Stimulated activated CD4-positive, alpha-beta T cell treated with anti-CD3 and anti-CD28 coated beads, TNF-alpha, amount 100 ng/mL, for 1 hour (primary cell): ENCODE data around the gene ETS1.

Source experiments
- DNase-seq, 3 donors: peaks; one replicate each; pipeline ENCODE4 v3.0.0-alpha.2; 2020; ENCODE audit warnings: low read depth in 3 of 3, low spot score in 1 of 3

Gene ETS1

DNA sequence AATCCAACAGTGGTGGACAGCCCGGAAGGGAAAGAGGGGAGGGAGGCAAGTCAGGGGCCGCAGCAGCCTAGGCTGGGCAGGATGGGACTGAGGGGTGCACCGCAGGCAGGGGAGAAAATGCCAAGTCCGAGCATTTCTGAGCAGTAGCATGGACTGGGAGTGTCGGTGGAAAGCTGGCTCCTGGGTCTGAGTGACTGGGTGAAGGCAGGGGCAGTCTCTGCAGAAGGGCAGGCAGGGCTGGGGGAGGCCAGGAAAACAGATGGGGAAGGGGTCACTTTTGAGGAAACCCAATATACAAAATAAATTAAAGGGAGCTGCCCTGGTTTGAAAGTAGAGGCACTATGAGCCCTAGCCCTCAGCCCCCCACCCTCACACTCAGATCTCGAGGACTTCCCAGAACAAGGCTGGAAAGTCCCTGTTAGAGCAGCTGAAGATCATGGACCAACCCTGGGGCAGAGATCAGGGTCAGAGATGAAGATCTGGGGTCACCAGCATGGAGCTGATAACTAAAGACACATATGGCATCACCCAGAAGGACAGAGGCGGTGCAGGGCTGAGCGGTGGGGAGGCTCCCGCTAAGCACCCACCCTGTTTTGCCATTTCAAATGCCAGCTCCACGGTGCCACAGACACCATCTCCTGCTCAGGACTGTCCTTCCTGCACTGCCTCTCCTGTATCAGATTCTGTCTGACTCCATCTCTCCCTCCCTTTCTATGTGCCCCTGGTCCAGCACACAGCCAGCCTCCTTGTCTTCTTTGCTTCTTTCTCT is 32.4 kb upstream of the ETS1 start:
- no peak for DNase-seq

DNA sequence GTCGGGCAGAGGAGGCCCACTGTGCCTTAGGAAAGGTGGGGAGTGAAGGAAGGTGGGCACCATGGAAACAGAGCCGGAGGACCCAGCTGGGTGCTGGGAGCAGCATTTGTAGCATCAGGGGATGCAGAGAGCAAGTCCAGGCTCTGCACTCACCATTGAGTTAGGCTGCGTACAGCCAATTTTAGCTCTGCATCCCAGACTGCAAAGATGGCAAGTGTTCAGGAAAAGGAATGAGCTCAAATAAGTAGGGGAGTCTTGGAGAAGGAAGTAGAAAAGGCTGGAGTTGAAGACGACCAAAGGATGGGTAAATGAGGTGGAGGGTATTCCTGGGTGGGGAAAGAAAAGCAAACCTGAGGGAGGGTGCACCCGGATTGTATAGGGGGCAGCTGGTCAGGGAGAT is 31.6 kb upstream of the ETS1 start:
- DNase-seq, result no peak

DNA sequence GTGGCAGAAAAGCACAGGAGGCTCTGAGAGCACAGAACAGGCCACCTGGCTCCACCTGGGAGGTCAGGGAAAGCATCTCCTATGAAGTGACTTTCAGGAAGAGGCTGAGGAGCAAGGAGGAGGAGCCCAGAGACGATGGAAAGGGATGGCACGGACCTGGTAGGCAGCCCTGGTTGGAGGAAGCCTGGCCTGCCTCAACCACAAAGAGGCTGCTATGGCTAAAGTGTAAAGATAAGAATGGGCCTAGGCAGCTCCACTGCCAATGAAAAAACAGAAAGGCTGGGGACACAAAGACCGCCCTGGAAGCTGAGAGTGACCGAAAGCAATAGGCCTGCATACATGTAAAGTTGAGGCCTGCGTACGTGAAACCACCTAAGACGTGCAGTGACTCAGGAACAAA is 31.2 kb upstream of the ETS1 start:
- no peak for DNase-seq

GRCh38 chr11:128616161-128616560 is 28.8 kb upstream of the ETS1 start:
- no peak for DNase-seq

- DNase-seq, result no peak
Observed at GRCh38 chr11:128615612-128616011, 28.3 kb upstream of the ETS1 start.

GRCh38 chr11:128615076-128615475 is 27.7 kb upstream of the ETS1 start:
- no peak for DNase-seq

GRCh38 chr11:128614026-128614425 is 26.7 kb upstream of the ETS1 start:
- no peak for DNase-seq

DNA sequence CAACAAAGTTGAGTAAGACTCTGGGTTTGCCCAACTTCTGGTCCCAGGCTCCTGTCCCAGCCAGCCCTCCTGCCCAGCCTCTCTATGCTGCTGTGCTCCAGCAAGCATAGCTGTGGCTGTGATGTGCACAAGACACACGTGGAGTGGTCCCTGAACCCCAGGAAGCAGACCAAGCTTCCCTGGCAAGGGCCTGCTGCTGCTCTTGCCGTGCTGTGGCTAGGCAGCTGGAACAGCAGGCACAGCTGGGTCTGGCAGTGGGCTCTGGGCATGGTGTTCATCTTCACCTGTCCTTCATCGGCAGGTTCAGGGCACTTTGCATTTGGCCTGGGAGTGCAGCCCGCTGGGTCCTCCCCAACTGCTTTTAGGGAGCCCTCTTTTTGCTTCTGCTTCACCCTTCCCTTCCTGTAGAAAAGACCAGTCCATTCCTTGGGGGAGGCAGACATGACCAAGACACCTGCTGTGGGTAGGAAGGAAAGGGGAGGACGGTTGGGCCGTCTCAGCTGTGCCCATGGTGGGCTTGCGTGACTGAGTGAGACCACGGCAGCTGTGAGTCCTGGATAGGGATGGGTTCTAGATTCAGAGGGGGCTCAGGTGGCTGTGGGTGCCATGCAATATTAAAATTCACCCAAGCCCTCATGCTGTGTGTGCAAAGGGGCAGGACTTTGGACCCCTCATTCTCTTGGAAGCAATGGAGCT is 26.1 kb upstream of the ETS1 start:
- no peak for DNase-seq

DNA sequence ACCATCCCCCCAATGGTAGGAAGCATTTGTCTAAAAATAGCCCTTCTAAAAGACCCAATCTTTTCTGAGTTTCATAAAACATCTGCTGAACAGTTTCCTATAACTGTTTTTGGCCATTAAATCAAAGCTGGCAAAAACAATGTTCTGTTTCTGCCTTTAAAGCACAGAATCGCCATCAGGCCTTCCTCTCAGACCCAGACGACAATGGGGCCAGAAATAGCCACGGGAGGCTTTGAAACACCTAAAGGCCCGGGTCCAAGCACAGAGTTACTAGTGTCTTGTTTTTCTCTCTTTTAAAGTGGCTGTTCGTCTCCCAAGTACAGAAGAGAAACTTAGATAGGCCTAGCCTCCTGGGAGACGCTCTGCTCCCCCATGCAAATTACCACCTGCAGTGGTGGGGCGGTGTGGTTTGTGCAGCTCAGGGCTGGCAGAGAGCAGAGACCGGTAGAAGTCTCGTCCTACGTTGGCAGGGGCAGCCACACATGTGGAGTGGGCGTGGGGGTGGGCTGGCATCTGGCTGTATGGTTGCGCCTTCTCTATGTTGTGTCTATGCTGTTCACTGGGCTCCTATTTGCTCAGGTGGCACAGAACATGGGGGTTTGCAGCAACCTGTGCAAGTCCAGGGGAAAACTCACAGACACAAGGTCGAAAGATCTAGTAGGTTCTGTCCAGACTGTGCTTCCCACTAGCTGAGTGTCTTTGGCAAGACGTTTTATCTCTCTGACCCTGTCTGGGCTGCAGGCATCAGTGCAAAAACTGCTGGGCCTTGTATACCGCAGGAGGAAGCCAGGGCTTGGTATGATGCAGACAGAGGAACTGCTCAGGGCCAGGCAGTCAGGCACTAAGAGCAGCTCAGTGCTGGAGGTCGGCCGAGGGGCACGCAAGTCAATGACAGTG is 23.6 kb upstream of the ETS1 start:
- DNase-seq, result peak in 2 of 3 donors; percentile 36 to 37

GRCh38 chr11:128609785-128610184 is 22.4 kb upstream of the ETS1 start:
- no peak for DNase-seq

DNA sequence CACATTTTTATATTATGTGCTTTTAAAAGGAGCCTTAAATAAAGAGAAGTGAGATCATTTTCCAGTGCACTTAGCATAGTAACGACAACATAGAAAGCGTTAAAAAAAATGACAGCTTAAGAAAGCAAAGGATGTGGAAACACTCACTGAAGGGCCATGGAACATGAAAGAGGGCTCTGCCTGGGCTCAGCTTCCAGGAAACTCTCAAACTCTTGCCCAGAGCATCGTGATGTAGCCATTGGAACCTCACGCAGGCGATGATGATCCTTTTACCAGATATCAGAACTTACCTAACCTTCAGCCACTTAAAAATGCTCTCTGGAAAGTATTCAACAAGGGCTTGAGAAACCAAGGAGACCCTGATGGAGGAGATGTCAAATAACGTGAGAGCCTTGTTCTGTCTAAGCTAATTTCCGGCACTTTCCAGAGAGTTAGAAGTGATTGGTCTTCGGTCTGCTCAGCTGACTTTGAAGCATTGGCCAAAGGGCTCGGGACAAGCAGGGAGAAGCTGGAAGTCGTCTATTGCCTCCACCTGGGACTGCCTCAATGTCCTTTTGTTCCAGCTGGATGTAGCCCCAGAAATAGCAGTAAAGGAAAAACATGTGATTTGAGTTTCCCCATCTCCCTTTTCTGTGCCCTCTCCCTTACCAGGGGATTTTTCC is 21.5 kb upstream of the ETS1 start:
- DNase-seq, result no peak

GRCh38 chr11:128607819-128608218 is 20.5 kb upstream of the ETS1 start:
- DNase-seq, result no peak

DNA sequence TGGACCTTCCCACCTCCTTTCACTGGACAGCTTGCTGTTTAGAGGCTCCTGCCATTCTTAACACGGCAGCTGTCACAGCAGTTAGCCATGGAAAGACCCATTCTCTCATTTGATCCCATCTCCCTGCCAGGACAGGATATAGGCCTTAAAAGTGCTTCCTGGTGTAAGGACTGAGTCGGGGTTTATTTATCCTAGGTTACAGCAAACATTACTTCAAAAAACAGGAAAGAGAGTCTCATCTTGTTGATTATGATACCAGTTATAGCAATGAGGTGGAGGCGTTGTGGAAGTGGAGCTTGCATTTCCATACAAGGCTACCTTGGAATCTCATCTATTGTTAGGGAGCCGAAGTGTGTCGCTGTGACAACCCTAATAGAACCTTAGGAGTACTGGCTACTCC is 17.4 kb upstream of the ETS1 start:
- DNase-seq, result no peak

GRCh38 chr11:128603752-128604414 is 16.5 kb upstream of the ETS1 start:
- DNase-seq, result no peak

GRCh38 chr11:128603003-128603696 is 15.8 kb upstream of the ETS1 start:
- no peak for DNase-seq

DNA sequence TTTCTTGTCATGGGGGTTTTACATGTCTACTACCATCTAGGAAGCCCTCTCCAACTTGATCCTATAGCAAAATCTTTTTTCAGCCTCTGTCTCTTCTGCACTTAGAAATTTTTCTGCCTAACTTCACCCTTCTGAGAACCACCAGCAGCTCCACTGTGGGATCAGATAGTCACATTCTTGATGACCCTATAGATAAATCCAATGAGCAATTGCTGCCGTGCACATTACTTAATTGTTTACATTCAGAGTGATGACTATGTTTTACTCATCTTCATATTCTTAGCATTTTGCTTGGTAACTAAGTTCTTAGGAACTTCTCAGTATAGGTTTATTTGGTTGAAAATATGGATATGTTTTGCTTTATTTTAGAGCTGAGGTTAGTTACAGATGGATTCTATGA is 12.4 kb upstream of the ETS1 start:
- no peak for DNase-seq

DNA sequence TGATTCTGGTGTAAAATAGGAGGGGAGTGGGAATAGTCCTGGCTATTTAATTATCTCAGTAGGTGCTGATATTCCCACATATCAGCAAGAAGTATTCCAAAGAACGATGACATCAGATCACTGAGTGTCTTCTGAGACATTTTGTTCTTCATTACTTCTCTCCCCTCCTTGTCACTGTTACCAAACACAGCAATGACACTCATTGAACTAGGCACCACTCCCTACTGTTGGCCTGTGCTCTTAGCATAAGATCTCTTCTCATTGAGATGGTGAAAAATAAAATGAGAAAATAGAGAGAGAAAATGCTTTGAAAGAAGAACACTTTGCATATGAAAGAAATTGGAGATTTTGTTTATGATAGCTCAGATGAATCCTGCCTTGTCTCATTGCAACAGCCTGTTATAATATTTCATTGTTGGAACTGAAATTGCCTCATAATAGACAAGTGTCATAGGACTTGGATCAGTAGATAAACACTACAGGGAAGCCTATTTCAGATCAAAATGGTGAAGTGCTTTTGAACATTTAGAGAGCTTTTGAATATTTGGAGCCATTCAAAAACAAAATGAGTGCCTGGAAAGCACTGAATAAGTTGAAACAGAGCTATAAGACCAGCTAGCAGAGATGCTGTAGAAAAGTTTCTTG is 11.3 kb upstream of the ETS1 start:
- DNase-seq, result no peak

DNA sequence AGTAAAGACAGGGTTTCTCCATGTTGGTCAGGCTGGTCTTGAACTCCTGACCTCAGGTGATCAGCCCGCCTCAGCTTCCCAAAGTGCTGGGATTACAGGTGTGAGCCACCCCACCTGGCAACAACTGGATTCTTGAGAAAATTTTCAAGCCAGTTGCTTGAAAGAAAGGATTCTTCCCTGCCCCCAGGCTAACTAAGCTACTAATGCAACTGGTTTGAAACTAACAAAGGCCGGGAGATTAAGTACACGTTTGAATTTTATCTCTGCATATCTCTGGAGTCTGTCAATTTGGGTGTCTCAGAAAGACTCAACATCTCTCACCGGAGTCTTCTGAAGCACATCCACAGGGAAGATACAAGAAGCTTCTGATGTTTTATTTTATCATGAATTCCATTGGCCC is 10.7 kb upstream of the ETS1 start:
- DNase-seq, result no peak

DNA sequence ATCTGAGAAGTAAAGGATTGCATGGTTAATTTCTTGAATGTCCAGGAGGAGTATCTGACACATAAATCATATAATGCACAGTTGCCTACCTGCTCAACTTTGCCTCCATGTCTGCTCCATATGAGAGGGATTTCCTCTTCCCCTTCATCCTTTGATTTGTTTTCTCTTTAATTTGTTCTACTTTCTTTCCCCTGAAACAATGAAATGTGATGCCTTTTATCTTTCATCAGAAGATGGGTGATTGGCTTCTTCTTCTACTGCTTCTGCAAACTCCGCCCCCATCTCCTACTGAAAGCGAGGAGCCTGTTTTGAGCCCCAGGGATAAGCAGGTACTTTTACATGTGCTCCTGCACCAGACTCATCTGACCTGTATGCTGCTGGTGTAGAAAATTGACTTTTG is 9.9 kb upstream of the ETS1 start:
- DNase-seq, result no peak

DNA sequence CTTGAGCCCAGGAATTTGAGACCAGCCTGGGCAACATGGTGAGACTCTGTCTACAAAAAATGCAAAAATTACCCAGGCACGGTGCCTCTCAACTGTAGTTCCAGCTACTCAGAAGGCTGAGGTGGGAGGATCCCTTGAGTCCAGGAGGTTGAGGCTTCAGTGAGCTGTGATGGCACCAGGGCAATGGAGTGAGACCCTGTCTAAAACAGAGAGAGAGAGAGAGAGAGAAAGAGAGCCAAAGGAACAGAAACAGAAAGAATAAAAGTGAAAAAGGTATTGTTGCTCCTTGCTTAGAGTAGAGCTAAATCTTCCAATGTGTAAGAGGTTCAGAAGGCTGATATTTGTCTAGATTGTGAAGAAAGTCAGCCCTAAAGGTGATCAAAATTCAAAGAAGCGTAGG is 8.9 kb upstream of the ETS1 start:
- no peak for DNase-seq
